22Rv1 (cell line): Measurements from ENCODE around the gene FMO3.

ENCODE experiments used
- ZFX ChIP-seq: fragments of 450-650 bp; IDR thresholded peaks from 2 replicates; pipeline ENCODE4 v1.6.1; 2017; ENCODE audit warnings: antibody characterized with exemption, borderline replicate concordance
- TF ChIP-seq, protein P1 (sequence below): fragments of 450-650 bp; IDR thresholded peaks from 2 replicates; pipeline ENCODE4 v1.5.1; 2017; ENCODE audit warnings: mild to moderate bottlenecking

DNA sequence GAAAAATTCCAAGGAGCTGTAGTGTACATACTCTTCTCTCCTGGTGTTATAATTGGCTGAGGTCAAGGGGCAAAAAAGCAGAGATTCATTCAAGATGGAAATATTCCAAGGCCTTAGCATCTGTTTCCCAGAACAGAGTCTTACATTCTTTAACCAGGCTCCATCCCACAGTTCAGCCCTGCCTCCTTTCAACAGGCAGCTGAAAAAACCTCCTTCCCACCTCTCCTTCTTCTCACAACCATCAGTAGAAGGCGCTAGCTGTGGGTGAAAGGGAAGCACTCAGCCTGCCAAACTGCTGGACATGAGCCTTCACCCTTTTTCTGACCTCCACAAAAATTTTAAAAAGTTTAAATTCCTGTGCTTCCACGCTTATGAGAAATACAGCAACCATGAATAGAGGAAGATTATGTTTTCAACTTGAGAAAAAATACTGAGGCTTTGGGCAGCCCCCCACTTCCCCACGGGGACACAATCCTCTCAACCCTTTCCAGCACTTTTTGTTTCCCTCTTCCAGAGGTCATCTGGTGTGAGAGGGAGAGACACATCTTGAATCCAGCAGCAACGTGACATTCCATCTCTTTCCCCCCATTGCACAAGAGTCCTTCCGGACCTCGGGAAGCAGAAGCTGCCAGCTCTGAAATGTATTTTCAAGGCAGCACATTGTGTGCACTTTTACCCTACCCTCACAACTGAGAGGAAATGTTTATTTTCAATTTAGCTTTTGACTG is 51.1 kb downstream of the FMO3 start:
- TF ChIP-seq, protein P1, sequence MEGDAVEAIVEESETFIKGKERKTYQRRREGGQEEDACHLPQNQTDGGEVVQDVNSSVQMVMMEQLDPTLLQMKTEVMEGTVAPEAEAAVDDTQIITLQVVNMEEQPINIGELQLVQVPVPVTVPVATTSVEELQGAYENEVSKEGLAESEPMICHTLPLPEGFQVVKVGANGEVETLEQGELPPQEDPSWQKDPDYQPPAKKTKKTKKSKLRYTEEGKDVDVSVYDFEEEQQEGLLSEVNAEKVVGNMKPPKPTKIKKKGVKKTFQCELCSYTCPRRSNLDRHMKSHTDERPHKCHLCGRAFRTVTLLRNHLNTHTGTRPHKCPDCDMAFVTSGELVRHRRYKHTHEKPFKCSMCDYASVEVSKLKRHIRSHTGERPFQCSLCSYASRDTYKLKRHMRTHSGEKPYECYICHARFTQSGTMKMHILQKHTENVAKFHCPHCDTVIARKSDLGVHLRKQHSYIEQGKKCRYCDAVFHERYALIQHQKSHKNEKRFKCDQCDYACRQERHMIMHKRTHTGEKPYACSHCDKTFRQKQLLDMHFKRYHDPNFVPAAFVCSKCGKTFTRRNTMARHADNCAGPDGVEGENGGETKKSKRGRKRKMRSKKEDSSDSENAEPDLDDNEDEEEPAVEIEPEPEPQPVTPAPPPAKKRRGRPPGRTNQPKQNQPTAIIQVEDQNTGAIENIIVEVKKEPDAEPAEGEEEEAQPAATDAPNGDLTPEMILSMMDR = no peak; the same call in 1 of the 2 replicates
- no peak for TF ChIP-seq ZFX
